Neural crest cell (in vitro differentiated cells): ENCODE data around the gene P2RX3. TPM values are rescaled to one million over a fixed set of nuclear protein-coding genes. Genes with fewer than 3 reads are reported as not detected.
"Not testable (repeated sequence)": the region's sequence is repeated elsewhere in the genome, so short reads cannot be mapped to it uniquely, and the experiment has no call there.

ENCODE experiments used
- DNase-seq: peaks from one replicate; pipeline ENCODE4 v3.0.0; 2021; ENCODE audit warnings: low read depth, mixed read lengths, low spot score
- H3K27ac Mint-ChIP-seq: one replicate; pipeline ENCODE4 v1.8.0; 2021; ENCODE audit warnings: mild to moderate bottlenecking, mixed read lengths; ENCODE audit not compliant: unreplicated experiment
- H3K27me3 Mint-ChIP-seq: 2 replicates; pipeline ENCODE4 v1.8.0; 2021; ENCODE audit warnings: low read depth, mild to moderate bottlenecking, mixed read lengths
- H3K36me3 Mint-ChIP-seq: 2 replicates; pipeline ENCODE4 v1.8.0; 2021; ENCODE audit warnings: low read depth, mild to moderate bottlenecking, mixed read lengths
- H3K4me1 Mint-ChIP-seq: 2 replicates; pipeline ENCODE4 v1.8.0; 2021; ENCODE audit warnings: mixed read lengths
- H3K4me3 Mint-ChIP-seq: one replicate; pipeline ENCODE4 v1.8.0; 2021; ENCODE audit warnings: mild to moderate bottlenecking, mixed read lengths
- H3K9me3 Mint-ChIP-seq: 2 replicates; pipeline ENCODE4 v1.8.0; 2021; ENCODE audit warnings: mixed read lengths
- CTCF ChIP-seq: fragments of 200-600 bp; sonication (generic); conservative IDR thresholded peaks from 2 replicates; pipeline ENCODE4 v1.5.0; 2021; ENCODE audit warnings: antibody characterized with exemption, mild to moderate bottlenecking
- total RNA-seq: library from RNA; stranded (reverse); gene quantifications from 2 replicates; pipeline ENCODE4 v1.2.1, GENCODE V29; 2021

Gene P2RX3
- total RNA-seq, 1 donor from 2014 or later, result 14.3 TPM

- no peak for TF ChIP-seq CTCF
- Mint-ChIP-seq H3K36me3 (peaks cover 24% of the 10 kb centered on the region), H3K4me1 (peaks cover 31% of the 10 kb centered on the region), H3K4me3 (peak overlapping the region; percentile 94), H3K27me3 (no peaks in the 10 kb centered on the region), H3K27ac (no peak overlapping the region), H3K9me3 (no peaks in the 10 kb centered on the region)
- DNase-seq, result no peak
Observed at GRCh38 chr11:57332694-57333440, 5.3 kb upstream of the P2RX3 start.

GRCh38 chr11:57335023-57335342 is 3.2 kb upstream of the P2RX3 start:
- Mint-ChIP-seq H3K27me3 (no peaks in the 10 kb centered on the region), H3K27ac (peak overlapping the region; percentile 94), H3K4me3 (peak overlapping the region; percentile 94), H3K9me3 (no peaks in the 10 kb centered on the region), H3K4me1 (peaks cover 43% of the 10 kb centered on the region), H3K36me3 (peaks cover 12% of the 10 kb centered on the region)
- DNase-seq, result no peak
- no peak for TF ChIP-seq CTCF

- H3K27me3 Mint-ChIP-seq, result no peaks in the 10 kb centered on the region
Observed at GRCh38 chr11:57335343-57336110, 2.6 kb upstream of the P2RX3 start, which contains the start of gene SSRP1. Gene SSRP1, minus strand, starts transcription at chr11:57335892. Its CDS starts 771 bp downstream, at chr11:57335121.

GRCh38 chr11:57336111-57336666 is 2.0 kb upstream of the P2RX3 start:
- Mint-ChIP-seq H3K27me3 (no peaks in the 10 kb centered on the region), H3K36me3 (peaks cover 9% of the 10 kb centered on the region), H3K4me1 (peaks cover 52% of the 10 kb centered on the region), H3K9me3 (no peaks in the 10 kb centered on the region), H3K4me3 (peak overlapping the region; percentile 94), H3K27ac (peak overlapping the region; percentile 97)
- TF ChIP-seq CTCF, result no peak
- DNase-seq, result no peak

More at GRCh38 chr11:57335343-57336110, 2.6 kb upstream of the P2RX3 start, which contains the start of gene SSRP1:
- peak within 1 kb of the TSS; percentile 97 for H3K27ac Mint-ChIP-seq
- peak within 1 kb of the TSS; percentile 94 for H3K4me3 Mint-ChIP-seq
- no peak for TF ChIP-seq CTCF
- no peaks in the 10 kb centered on the region for H3K9me3 Mint-ChIP-seq
- H3K36me3 Mint-ChIP-seq, result peaks cover 9% of the 10 kb centered on the region
- H3K4me1 Mint-ChIP-seq, result peaks cover 49% of the 10 kb centered on the region
- DNase-seq, result peak; percentile 66

GRCh38 chr11:57336856-57337255 is 1.3 kb upstream of the P2RX3 start:
- DNase-seq, H3K27ac Mint-ChIP-seq, H3K27me3 Mint-ChIP-seq, H3K36me3 Mint-ChIP-seq, H3K9me3 Mint-ChIP-seq: not testable (repeated sequence)
- H3K4me3 Mint-ChIP-seq, result peak overlapping the region; percentile 94
- H3K4me1 Mint-ChIP-seq, result peaks cover 52% of the 10 kb centered on the region
